OCI-LY1 (cell line): ENCODE data around the gene HM13.

Experiments used
- H2AFZ ChIP-seq: fragments of 200-600 bp; sonication (generic), shearing (Covaris generic); 2 replicates; pipeline ENCODE4 v1.6.0; 2014; ENCODE audit warnings: antibody characterized with exemption, mild to moderate bottlenecking, low read length
- H3F3A ChIP-seq: fragments of 200-600 bp; sonication (generic), shearing (Covaris generic); 2 replicates; pipeline ENCODE4 v1.6.0; 2014; ENCODE audit warnings: mild to moderate bottlenecking, antibody characterized with exemption, low read length, moderate library complexity; ENCODE audit not compliant: insufficient read depth
- H3K27ac ChIP-seq: fragments of 200-600 bp; sonication (generic); 2 replicates; pipeline ENCODE4 v1.5.1; 2014; ENCODE audit warnings: low read length, mixed run types, mild to moderate bottlenecking, low read depth; ENCODE audit not compliant: poor library complexity, severe bottlenecking
- H3K27me3 ChIP-seq: fragments of 200-600 bp; sonication (generic); 2 replicates; pipeline ENCODE4 v1.6.0; 2014; ENCODE audit warnings: antibody characterized with exemption, mild to moderate bottlenecking, low read length, moderate library complexity; ENCODE audit not compliant: insufficient read depth
- H3K36me3 ChIP-seq: fragments of 200-600 bp; sonication (generic); 2 replicates; pipeline ENCODE4 v1.6.1; 2014; ENCODE audit warnings: mild to moderate bottlenecking, antibody characterized with exemption, low read length, moderate library complexity, mixed read lengths; ENCODE audit not compliant: insufficient read depth
- H3K4me1 ChIP-seq: fragments of 200-600 bp; sonication (generic); 2 replicates; pipeline ENCODE4 v1.5.1; 2014; ENCODE audit warnings: mild to moderate bottlenecking, low read length, moderate library complexity; ENCODE audit not compliant: insufficient read depth, severe bottlenecking
- H3K4me2 ChIP-seq: fragments of 200-600 bp; sonication (generic), shearing (Covaris generic); 2 replicates; pipeline ENCODE4 v1.6.1; 2014; ENCODE audit warnings: low read length
- H3K4me3 ChIP-seq: fragments of 200-600 bp; sonication (generic); 2 replicates; pipeline ENCODE4 v1.5.1; 2014; ENCODE audit warnings: low read length, low read depth, mild to moderate bottlenecking, mixed read lengths; ENCODE audit not compliant: poor library complexity, severe bottlenecking
- H3K79me2 ChIP-seq: fragments of 200-600 bp; shearing (Covaris generic); 2 replicates; pipeline ENCODE4 v1.6.1; 2016; ENCODE audit warnings: mixed run types, low read length, mixed read lengths; ENCODE audit not compliant: insufficient read depth
- H3K9ac ChIP-seq: fragments of 200-600 bp; sonication (generic), shearing (Covaris generic); 2 replicates; pipeline ENCODE4 v1.6.1; 2014; ENCODE audit warnings: mild to moderate bottlenecking, low read length, mixed read lengths
- H3K9me2 ChIP-seq: fragments of 200-600 bp; sonication (generic), shearing (Covaris generic); 2 replicates; pipeline ENCODE4 v1.6.1; 2014; ENCODE audit warnings: low read depth, mild to moderate bottlenecking, low read length, mixed read lengths
- H3K9me3 ChIP-seq: fragments of 200-600 bp; shearing (Covaris generic); 2 replicates; pipeline ENCODE4 v1.6.1; 2014; ENCODE audit warnings: low read length, mixed read lengths
- H4K20me1 ChIP-seq: fragments of 200-600 bp; sonication (generic), shearing (Covaris generic); 2 replicates; pipeline ENCODE4 v1.6.0; 2016; ENCODE audit warnings: mild to moderate bottlenecking, low read length; ENCODE audit not compliant: insufficient read depth
- CTCF ChIP-seq: fragments of 200-600 bp; sonication (generic), shearing (Covaris generic); IDR thresholded peaks from 2 replicates; pipeline ENCODE4 v1.5.1; 2017; ENCODE audit warnings: mild to moderate bottlenecking, antibody characterized with exemption, low read length, moderate library complexity, mixed read lengths
- EZH2 ChIP-seq: fragments of 200-600 bp; sonication (generic), shearing (Covaris generic); IDR thresholded peaks from 2 replicates; pipeline ENCODE4 v1.8.0; 2017; ENCODE audit warnings: borderline replicate concordance, mixed run types, mild to moderate bottlenecking, antibody characterized with exemption, low read length, moderate library complexity, mixed read lengths

Gene HM13

DNA sequence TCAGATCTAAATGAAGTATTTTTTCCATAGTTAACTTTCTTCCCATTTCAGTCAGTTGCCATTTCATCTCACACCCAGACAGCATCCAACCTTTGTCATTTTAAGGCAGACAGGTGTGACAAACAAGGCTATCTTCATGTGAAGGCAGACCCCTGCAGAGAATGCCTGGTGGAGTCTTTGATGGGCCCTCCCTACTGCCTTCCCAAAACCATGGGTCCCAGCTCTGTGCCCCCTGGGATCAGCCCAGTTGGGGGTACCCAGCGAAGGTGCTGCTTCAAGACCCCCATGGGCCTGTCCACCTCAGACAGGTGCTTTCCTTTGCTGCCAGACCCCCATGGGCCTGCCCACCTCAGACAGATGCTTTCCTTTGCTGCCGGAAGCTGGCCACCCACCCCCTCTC is 62.5 kb downstream of the HM13 start:
- Histone ChIP-seq H3K9me2 (no peaks in the 10 kb centered on the region), H4K20me1 (no peaks in the 10 kb centered on the region), H3K27ac (no peak overlapping the region), H3F3A (no peaks in the 10 kb centered on the region), H3K4me1 (peaks cover 19% of the 10 kb centered on the region), H3K9ac (no peak overlapping the region), H3K9me3 (no peaks in the 10 kb centered on the region), H3K27me3 (peaks cover 3% of the 10 kb centered on the region; the same call in 1 of the 2 replicates), H3K4me3 (no peak overlapping the region), H2AFZ (no peak overlapping the region), H3K4me2 (no peak overlapping the region), H3K79me2 (no peaks in the 10 kb centered on the region), H3K36me3 (no peaks in the 10 kb centered on the region; the same call in 1 of the 2 replicates)
- no peak for TF ChIP-seq EZH2
- TF ChIP-seq CTCF: no peak

GRCh38 chr20:31577194-31577593 is 63.0 kb downstream of the HM13 start:
- Histone ChIP-seq H3F3A (no peaks in the 10 kb centered on the region), H3K79me2 (no peaks in the 10 kb centered on the region), H4K20me1 (no peaks in the 10 kb centered on the region), H2AFZ (no peak overlapping the region), H3K4me3 (no peak overlapping the region), H3K4me2 (no peak overlapping the region), H3K4me1 (peaks cover 16% of the 10 kb centered on the region), H3K36me3 (no peaks in the 10 kb centered on the region; the same call in 1 of the 2 replicates), H3K9me2 (no peaks in the 10 kb centered on the region), H3K27ac (no peak overlapping the region), H3K9me3 (no peaks in the 10 kb centered on the region), H3K9ac (no peak overlapping the region), H3K27me3 (peaks cover 3% of the 10 kb centered on the region; the same call in 1 of the 2 replicates)
- TF ChIP-seq EZH2 (no peak), CTCF (no peak)

GRCh38 chr20:31578448-31579138 is 64.4 kb downstream of the HM13 start:
- Histone ChIP-seq H3K9me2 (no peaks in the 10 kb centered on the region), H3K4me2 (no peak overlapping the region), H3K36me3 (no peaks in the 10 kb centered on the region; the same call in 1 of the 2 replicates), H3F3A (no peaks in the 10 kb centered on the region), H3K27me3 (peaks cover 3% of the 10 kb centered on the region; the same call in 1 of the 2 replicates), H4K20me1 (no peaks in the 10 kb centered on the region), H3K79me2 (no peaks in the 10 kb centered on the region), H3K9me3 (no peaks in the 10 kb centered on the region), H3K9ac (no peak overlapping the region), H3K4me3 (no peak overlapping the region), H3K27ac (no peak overlapping the region), H3K4me1 (peaks cover 6% of the 10 kb centered on the region), H2AFZ (no peak overlapping the region)
- TF ChIP-seq EZH2 (no peak), CTCF (no peak)
